Ammon's horn (tissue), 1 donor: Measurements from ENCODE around the gene ACAN.

ENCODE experiments used
- DNase-seq: peaks from one replicate; pipeline ENCODE4 v3.0.0-alpha.2; 2016; ENCODE audit warnings: low spot score

ACAN gene

DNA sequence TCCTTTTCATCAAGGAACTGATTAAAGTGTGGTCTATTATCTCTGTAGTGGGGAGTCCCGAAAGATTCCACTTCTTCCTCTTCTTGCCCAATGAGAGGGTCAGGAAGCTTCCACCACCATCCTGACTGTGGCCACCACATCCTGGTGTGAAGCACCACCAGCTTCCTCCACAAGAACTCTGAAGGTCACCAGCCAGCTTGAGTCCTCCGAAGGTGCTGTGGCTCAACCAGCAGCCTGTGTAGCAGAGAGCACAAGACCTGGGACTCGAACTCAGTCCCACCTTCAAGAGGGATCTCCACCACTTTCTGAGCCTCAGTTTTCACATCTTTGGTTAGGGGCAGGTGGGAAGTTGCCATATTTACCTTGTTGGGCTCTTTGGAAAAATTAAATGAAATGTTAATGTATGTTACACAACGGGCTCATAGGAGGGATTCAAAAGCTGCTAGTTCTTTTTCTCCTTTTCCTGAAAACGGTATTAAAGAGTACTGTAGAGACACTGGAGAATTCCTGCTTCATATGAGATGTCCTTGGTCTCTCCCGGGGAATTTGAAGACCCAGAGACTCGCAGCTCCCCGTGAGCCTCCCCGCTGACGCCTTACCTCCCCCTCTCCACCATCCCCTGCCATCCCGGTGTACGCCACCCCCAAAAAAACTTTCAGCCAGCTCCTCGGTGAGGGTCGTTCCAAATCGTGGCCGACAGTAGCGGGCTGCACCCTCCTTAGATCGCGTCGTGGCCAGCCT, 816 bp upstream of the ACAN start:
- no peak for DNase-seq

DNA sequence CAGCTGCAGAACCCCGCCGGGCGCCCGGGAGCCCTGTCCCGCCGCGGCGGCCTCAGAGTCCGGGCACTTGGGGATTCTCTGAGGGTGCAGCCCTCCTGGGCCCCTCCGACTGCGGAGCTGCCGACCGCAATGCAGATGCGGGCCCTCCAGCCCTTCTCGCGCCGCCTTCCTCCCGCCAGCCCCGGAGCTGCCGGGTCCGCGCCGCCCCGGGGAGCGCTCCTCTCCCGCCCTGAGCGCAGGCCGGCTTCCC, 320 bp upstream of the ACAN start:
- DNase-seq: no peak

GRCh38 chr15:88803920-88804247, 648 bp downstream of the ACAN start:
- no peak for DNase-seq

- no peak for DNase-seq
These were observed 1.0 kb downstream of the ACAN start for GRCh38 chr15:88804257-88804656.

DNA sequence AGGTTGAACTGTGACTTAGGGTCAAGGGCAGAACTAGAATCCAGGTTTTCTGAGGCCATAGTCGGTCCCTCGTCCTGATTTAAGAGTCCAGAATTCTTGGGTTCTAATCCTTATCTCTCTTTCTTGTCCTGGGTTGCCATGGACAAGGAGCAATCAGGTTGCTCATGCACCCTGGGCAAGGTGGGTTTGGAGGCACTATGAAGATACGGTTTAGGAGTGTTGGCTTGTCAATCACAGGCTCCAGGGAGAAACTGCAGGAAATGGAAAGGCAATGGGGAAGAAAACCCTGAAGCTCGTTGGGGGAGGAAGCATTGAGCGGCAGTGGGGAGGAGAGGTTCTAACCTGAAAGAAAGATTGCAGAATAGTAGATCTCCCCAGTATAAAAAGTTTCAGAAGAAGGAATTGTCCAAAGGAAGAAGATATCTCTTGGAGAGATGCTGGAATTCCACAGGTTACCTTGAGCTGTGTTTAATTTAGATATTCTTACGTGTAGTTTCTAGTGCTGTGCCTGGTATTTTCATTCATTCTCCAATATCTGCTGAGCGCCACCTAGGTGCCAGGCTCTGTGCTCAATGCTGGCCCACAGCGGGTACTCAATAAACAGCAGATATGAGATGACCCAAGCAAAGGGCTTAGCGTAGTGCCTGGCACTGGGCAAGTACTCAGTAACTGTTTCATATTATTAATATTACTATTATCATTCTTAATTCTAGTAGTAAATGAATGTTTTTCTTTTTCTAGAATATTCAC, 2.0 kb downstream of the ACAN start:
- DNase-seq: no peak

GRCh38 chr15:88810446-88810845, 7.2 kb downstream of the ACAN start:
- no peak for DNase-seq

GRCh38 chr15:88812133-88812532, 8.9 kb downstream of the ACAN start:
- no peak for DNase-seq

DNA sequence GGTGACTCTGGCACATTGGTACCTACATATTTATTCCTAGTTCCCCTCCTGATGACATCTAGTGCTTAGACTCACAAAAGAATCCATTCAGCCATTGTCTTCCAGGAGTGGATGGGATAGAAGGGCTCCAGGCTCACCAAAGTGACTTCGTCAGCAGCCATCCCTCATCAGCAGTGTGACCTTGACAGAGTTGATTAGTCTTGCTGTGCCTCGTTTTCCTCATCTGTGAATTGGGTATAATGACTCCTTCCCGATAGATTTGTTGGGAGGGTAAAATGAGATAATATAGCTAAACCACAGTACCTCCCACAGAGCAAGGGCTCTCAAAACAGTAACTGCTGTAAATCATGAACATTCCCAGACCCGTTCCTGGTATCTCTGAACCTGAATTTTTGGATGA, 10.7 kb downstream of the ACAN start:
- DNase-seq: no peak

DNA sequence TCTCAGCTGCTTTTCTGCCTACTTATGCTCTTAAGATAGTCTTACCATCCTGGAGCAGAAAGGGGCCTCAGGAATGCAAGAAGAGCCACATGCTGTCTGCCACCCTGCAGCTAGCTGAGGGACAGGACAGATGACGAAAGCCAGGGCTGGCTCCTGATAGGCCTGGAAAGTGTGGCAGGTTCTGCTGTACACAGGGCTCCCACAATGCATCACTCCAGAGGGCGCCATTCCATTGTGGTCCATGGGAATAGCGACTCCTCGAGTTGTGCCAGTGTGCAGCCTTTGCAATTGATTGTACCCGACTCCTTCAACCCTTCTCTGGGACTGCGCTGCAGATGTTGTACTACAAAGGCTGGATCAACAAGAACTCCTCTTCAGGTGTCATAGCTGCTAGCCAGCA, 11.2 kb downstream of the ACAN start:
- DNase-seq: no peak

DNA sequence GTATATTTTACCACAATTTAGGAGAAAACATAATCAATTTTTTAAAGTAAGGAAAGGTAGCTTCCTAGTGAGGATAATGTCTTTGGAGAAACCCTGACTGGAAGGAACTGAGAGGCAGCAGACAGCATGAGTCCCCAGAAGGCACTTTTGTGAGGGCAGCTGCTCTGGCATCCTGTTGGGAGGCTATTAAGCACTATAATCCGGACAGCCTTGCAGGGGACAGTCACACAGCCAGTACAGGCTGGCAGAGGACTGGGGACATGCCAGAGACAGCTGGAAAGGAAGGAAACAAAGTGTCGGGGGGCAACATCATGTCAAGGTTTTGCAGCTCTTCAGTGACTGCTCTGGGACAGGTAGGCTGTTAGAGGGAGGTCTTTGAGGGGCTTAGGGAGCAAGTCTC, 15.7 kb downstream of the ACAN start:
- no peak for DNase-seq

DNA sequence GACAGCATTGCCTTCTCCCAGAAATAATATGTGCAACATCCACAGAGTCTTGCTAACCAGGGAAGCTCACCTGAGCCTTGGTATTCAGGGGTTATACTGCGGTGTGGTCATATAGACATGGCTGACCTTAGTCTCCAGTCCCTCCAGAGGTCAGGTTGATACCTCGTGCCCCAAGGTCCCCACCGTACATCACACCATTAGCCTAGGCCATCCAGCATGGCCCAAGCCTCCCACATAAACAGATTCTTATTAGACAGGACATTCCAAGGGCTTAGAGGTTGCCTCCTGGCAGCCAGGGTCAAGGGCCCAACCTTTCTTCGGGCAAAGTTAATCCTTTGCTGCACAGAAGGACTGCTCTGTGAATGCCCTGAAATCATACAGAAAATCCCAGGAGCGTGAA, 18.8 kb downstream of the ACAN start:
- DNase-seq: no peak

- no peak for DNase-seq
These were observed 25.6 kb downstream of the ACAN start for GRCh38 chr15:88828791-88829190.

- no peak for DNase-seq
These were observed 26.8 kb downstream of the ACAN start for GRCh38 chr15:88830016-88830415.

DNA sequence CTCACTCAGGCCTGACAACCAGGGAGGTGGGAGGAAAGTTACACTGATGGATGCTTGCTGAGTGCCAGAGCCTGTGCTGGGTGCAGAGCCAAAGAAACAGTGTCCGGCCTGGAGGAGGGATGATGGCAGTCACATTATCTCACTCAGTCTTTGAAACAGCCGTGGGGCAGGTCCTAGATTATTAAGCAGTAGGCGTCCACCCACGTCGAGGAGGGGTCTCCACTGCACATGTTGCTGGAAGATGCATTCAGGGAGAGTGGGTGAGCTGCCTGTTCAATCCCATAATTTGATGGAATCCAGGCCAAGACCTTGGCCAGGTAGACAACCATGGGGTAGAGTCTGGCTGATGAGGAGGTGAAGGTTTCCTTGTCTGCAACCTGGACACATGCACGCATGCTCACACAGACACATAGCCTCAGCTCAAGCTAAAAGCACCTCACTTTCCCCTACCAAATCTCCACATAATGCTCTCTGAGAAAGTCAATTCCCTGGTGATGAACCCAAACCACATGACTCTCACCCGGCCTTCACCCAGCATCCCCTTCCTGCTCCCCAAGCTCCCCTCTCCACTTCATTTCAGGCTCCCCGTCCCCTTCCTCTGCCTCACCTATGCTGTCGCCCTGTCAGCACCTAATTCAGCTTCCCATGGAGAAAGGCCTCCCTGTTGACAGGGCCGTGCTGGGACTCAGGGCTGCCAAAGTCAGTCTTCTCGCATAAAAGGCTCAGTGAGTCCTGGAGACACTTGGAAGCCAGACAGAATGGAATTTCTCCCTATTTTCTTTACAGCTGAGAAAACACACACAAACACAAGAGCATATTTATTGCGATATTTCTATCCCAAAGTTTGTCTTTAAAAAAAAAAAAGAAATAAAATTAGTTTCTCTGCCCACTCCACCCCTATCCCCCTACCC, 29.8 kb downstream of the ACAN start:
- no peak for DNase-seq

DNA sequence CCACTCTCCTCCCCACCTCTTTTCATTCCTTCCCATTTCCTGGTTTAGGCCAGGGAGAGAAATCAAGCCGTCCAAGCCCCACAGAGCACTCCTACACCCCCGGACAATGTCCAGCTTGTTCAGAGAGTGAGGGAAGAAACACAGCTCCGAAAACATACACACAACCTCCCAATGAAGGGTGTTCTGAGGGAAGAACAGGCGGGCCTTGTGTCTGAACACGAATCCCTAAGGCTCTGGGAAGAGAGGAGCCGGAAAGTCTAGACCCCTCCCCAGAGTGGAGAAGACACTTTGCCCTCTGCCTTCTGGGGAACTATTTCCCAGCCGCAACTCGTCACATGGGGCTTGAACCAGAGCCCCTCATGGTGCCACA, 30.5 kb downstream of the ACAN start:
- DNase-seq: peak; percentile 12

GRCh38 chr15:88834211-88834812, 31.1 kb downstream of the ACAN start:
- DNase-seq: peak; percentile 67

GRCh38 chr15:88835119-88835518, 31.9 kb downstream of the ACAN start:
- DNase-seq: no peak

GRCh38 chr15:88835646-88836045, 32.4 kb downstream of the ACAN start:
- DNase-seq: no peak

DNA sequence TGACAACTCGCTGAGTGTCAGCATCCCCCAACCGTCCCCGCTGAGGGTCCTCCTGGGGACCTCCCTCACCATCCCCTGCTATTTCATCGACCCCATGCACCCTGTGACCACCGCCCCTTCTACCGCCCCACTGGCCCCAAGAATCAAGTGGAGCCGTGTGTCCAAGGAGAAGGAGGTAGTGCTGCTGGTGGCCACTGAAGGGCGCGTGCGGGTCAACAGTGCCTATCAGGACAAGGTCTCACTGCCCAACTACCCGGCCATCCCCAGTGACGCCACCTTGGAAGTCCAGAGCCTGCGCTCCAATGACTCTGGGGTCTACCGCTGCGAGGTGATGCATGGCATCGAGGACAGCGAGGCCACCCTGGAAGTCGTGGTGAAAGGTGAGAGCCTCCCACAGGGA, 35.4 kb downstream of the ACAN start:
- no peak for DNase-seq

DNA sequence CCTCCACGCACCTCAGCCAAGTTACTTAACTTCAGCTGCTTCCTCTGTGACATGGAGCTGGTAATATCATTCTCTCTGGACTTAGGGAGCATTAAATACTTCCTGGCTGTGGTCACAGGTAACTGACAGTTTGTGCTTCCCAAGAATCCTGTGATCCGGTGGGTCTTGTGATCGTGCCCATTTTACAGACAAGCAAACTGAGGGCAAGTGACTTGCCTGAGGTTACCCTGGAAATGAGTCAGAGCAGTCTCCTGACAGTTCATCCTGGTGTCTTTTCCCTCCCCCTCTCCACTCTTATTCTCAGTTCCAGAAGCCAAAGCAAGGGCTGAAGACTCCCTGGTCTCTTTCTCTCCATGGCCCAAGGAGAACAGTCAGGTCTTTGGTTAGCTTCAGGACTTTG, 35.9 kb downstream of the ACAN start:
- no peak for DNase-seq

DNA sequence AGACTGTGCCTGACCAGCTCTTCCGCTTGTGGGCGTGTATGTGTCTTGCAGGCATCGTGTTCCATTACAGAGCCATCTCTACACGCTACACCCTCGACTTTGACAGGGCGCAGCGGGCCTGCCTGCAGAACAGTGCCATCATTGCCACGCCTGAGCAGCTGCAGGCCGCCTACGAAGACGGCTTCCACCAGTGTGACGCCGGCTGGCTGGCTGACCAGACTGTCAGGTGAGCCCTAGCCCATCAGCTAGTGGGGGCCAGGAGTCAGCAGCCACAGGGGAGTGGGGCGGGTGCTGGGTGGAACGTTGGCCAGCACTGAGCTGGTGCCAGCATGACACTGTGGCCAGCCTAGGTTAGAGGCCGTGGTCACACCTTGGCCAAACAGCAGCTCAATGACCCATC, 36.7 kb downstream of the ACAN start:
- DNase-seq: no peak

DNA sequence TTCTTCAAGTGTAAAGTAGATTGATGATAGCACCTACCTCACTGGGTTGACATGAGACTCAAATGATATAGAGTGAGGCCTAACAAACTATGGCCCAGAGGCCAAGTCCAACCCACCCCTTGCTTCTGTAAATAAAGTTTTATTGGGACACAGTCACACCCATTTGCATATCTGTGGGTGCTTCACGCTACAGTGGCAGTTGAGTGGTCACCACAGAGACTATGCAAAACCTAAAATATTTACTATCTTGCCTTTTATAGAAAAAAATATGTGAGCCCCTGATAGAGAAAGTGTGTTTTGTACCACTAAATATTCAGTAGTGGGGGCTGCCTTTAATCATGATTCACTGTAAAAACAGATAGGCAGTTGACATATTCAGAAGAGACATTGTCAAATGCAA, 38.0 kb downstream of the ACAN start:
- DNase-seq: no peak

- DNase-seq: no peak
These were observed 38.9 kb downstream of the ACAN start for GRCh38 chr15:88842156-88842555.
